WI38 (cell line): ENCODE results near the gene CPNE7.

Source experiments
- H3K4me3 ChIP-seq: 2 replicates; pipeline ENCODE4 v1.5.1; 2011; ENCODE audit warnings: low read depth, mild to moderate bottlenecking, control low read depth, low read length
- CTCF ChIP-seq: IDR thresholded peaks from 2 replicates; pipeline ENCODE4 v1.5.1; 2012; ENCODE audit warnings: low read depth, mild to moderate bottlenecking, control low read depth, low read length

Gene CPNE7

DNA sequence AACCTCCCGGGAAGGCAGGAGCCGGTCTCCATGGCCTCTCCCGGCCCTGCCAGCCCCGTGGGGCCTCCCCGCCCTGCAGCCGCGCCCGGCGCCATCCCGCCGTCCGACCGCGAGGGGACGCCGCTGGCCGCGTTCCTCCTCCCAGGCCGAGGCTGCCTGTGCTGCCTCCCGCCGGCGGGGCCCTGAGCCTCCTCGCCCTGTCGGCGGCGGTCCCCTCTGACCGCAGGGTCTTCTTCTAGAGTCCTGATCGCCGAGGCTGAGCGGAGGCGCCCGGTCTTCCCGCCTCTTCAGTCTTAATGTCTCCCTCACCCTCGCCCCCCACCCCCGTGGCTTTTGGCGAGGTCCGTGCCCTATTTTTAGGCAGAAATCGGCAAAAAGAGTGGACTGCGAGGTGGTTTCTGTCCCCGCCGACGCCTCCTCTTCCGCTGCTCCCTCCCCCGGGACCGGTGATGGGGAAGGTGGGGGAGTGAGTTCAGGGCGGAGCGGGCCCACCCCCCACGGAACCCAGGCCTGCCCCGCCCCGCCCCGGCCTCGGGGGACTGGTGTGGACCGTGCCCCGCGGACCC is 794 bp upstream of the CPNE7 start:
- H3K4me3 ChIP-seq = peak overlapping the region; percentile 52
- TF ChIP-seq CTCF = peak; percentile 79

GRCh38 chr16:89576153-89577054 is 846 bp downstream of the CPNE7 start:
- no peak for TF ChIP-seq CTCF
- H3K4me3 ChIP-seq = peak overlapping the region; percentile 62

DNA sequence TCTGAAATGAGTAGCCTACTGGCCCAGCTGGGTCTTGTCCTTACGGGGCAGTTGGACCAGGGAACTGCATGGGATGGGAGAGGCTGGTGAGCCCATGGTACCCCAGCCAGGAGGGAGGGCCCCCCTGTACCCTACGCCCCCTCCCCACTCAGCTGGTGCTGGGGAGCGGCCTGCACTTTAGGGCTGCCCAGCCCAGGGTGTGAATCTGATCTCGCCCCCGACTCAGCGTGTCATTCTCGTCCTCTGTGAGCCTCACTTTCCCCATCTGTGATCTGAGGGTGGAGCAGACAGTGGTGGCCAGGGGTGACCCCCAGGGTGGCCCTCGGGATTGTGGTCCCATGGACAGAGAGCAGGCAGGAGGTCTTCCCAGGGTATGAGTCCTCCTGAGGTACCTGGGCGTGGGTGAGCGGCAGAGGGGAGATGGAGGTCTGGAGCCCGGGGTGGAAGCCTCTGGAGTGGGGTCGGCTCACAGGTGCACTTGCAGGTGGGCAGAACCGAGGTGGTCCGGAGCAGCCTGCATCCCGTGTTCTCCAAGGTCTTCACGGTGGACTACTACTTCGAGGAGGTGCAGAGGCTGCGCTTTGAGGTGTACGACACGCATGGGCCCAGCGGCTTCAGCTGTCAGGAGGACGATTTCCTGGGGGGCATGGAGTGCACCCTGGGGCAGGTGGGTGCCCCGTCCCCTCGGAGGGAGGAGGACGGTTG is 1.6 kb downstream of the CPNE7 start:
- TF ChIP-seq CTCF = no peak
- H3K4me3 ChIP-seq = no peak overlapping the region

DNA sequence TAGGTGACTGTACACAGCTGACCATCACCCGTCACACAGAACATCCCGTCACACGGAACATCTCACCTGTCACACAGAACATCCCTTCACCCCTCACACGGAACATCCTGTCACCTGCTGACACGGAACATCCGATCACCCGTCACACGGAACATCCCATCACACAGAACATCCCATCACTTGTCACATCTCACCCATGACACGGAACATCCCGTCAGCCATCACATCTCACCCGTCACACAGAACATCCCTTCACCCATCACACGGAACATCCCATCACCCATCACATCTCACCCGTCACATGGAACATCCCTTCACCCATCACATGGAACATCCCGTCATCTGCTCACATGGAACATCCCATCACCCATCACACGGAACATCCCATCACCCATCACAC is 3.8 kb downstream of the CPNE7 start:
- no peak overlapping the region for H3K4me3 ChIP-seq
- TF ChIP-seq CTCF = no peak

DNA sequence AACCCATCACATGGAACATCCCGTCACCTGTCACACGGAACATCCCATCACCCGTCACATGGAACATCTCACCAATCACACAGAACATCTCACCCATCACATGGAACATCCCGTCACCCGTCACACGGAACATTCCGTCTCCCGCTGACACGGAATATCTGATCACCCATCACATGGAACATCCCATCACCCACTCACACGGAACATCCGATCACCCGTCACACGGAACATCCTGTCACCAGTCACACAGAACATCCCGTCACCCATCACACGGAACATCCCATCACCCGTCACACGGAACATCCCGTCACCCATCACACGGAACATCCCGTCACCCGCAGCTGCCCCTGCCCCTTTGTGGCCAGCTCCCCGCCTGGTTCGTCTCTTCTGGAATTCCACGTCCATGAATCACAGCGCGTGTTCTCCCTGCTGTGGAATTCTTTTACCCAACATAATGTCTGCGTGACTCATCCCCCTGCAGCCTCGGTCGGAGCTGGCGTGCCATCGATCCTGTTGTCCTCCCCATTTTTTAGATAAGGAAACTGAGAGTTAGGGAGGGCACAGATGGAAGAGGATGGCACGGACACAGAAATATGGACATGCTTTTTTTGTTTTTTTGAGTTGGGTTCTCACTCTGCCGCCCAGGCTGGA is 5.6 kb downstream of the CPNE7 start:
- no peak overlapping the region for H3K4me3 ChIP-seq
- no peak for TF ChIP-seq CTCF

GRCh38 chr16:89581861-89582563 is 6.5 kb downstream of the CPNE7 start:
- no peak overlapping the region for H3K4me3 ChIP-seq
- TF ChIP-seq CTCF = no peak
